Measurements from ENCODE around the gene SYNM.
A peak's percentile ranks its signal among the peaks of the same experiment; 100 is the strongest.
"Not testable (repeated sequence)": the region's sequence is repeated elsewhere in the genome, so short reads cannot be mapped to it uniquely, and the experiment has no call there.

SYNM gene

GRCh38 chr15:99104788-99105513 is at the start of gene SYNM:
Gene SYNM, plus strand, starts transcription at chr15:99105080. Its CDS starts 120 bp downstream, at chr15:99105200.
- FAIRE-seq: no peak

DNA sequence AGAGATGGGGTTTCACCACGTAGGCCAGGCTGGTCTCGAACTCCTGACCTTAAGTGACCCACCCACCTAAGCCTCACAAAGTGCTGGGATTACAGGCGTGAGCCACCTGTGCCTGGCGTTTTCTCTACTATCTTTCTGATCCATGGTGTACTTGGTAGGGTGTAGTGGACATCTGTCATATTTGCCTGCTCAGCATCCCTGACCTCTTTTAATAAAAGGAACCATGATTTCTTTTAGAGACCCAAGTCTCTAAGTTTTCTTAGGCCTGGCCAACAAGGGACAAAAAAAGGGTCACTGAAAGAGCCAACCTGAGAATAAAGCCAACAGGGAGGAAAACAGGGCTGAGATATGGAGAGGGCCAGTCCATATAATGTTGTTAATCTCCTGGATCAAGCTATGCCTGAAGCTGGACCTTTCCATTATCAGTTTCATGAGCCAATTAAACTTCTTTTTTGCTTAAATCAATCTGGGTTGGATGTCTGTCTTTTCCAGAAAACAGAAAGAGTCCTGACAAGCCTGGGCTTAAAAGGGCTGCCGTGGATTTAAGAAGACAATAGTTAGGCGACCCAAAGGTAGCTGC is 49.2 kb upstream of the SYNM start:
- no peak for DNase-seq (ENCODE audit: low spot score)
- FAIRE-seq: no peak

More at GRCh38 chr15:99104788-99105513, at the start of gene SYNM:
- DNase-seq (ENCODE audit: low spot score): peak; percentile 68

DNA sequence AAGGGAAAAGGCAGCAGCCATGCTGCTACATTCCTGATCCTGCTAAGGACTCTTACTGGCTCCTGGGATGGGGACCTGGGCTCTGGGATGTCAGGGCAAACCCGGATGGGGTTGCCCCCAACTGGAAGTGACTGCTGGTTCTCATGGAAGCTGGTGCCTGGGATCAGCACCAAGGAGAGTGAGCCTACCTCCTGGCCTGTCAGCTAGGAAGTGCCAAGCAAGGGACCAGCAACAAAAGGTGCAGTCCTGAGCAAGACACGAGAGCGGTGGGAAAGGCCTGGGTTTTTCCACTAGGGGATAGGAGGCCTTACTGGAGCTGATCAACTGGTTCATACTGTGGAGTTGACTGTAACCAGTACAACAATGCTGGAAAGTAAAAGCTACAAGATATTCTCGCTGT is 47.9 kb upstream of the SYNM start:
- no peak for FAIRE-seq
- DNase-seq (ENCODE audit: low spot score): no peak

- DNase-seq (ENCODE audit: low spot score) (no peak), FAIRE-seq (no peak)
Measured at GRCh38 chr15:99057697-99058420, 47.0 kb upstream of the SYNM start.

GRCh38 chr15:99058421-99058870 is 46.4 kb upstream of the SYNM start:
- no peak for DNase-seq (ENCODE audit: low spot score)
- FAIRE-seq: no peak

GRCh38 chr15:99059010-99059981 is 45.6 kb upstream of the SYNM start:
- peak; percentile 63 for DNase-seq (ENCODE audit: low spot score)
- FAIRE-seq: no peak

DNA sequence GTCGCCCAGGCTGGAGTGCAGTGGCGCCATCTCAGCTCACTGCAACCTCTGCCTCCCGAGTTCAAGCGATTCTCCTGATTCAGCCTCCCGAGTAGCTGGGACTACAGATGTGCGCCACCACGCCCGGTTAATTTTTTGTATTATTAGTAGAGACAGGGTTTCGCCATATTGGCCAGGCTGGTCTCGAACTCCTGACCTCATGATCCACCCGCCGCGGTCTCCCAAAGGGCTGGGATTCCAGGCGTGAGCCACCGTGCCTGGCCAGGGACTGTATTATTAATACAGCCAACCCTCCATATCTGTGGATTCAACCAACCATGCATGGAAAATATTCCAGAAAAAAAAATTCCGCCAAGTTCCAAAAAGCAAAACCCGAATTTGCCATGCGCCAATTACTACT is 44.7 kb upstream of the SYNM start:
- DNase-seq (ENCODE audit: low spot score); FAIRE-seq: not testable (repeated sequence)

DNA sequence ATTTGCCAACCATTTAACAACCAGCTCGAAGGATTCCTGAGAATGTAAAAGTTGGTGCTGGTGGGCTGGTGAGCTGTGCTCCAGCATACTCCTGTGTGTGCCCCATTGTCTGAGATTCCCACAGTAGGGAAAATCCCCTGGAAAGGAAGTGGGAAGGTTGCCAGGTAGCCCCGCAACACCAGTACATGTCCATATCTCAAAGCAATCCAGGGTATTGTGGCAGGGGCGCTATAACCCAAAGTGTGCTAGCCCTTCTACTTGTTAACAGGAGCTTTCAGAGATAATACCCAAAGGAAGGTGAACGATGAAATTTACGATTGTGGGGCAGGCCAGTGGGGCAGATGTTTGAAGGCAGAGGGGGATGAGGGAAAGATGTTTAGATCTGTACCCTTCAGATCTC is 42.7 kb upstream of the SYNM start:
- FAIRE-seq (no peak), DNase-seq (ENCODE audit: low spot score) (no peak)

DNA sequence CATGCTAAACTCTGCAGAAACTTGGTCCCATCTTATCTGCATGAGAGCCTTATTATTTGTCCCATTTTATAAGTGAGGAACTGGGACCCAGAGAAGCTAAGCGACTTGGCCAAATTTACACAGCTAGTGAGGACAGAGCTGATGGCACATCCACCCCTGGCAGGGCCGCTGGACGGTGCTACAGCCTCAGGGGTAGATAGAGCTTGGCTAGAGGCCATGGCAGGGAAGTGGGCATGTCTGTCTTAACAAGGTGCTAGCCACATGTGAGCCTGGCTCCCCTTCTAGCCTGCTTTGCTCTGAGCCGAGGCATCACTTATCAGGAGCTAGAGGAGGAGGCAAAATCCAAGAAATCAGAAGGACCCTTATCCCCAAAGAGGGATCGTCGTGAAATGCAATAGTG is 36.7 kb upstream of the SYNM start:
- DNase-seq (ENCODE audit: low spot score) (no peak), FAIRE-seq (no peak)

DNA sequence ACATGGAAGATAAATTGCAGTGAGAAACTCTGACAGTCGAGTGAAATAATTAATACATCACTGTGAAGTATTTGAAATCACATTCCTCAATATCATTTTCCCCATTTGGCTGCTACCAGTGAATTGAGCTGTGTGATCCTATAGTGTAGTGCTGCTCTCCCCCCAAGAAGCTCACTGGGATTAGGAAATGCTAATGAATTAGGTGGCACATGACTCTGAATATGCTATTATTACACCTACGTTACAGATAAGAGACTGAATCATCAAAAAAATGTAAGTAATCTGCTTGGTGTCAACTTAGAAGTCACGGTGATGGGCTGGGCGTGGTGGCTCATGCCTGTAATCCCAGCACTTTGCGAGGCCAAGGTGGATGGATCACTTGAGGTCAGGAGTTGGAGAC is 34.7 kb upstream of the SYNM start:
- no peak for DNase-seq (ENCODE audit: low spot score)
- FAIRE-seq: no peak

- FAIRE-seq: no peak
- no peak for DNase-seq (ENCODE audit: low spot score)
Measured at GRCh38 chr15:99071091-99071680, 33.7 kb upstream of the SYNM start.

- DNase-seq (ENCODE audit: low spot score) (no peak), FAIRE-seq (no peak)
Measured at GRCh38 chr15:99073008-99073717, 31.7 kb upstream of the SYNM start.

- FAIRE-seq (no peak), DNase-seq (ENCODE audit: low spot score) (no peak)
Measured at GRCh38 chr15:99074446-99074845, 30.4 kb upstream of the SYNM start.

GRCh38 chr15:99075059-99075652 is 29.7 kb upstream of the SYNM start:
- not testable (repeated sequence) for FAIRE-seq; DNase-seq (ENCODE audit: low spot score)

DNA sequence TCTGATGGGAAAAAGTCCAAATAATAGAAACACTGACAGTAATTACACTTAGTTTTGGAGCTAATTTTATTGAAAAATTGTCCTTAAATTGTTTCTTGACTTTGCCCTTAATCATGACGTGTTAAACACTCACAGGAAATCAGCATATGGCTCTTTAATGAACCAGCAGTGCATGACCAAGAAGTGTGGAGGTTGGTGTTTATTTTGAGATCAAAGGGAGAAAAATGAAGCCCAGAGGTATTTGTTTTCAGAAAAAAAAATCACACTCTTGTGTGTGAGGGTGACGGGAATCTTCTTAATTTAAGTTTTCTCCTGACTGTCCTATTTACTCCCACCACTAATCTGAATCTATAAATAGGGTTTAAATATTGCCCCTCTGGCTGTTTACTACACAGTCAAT is 28.8 kb upstream of the SYNM start:
- no peak for DNase-seq (ENCODE audit: low spot score)
- FAIRE-seq: no peak

GRCh38 chr15:99076555-99077308 is 28.1 kb upstream of the SYNM start:
- DNase-seq (ENCODE audit: low spot score) (peak; percentile 66), FAIRE-seq (peak; percentile 73)

DNA sequence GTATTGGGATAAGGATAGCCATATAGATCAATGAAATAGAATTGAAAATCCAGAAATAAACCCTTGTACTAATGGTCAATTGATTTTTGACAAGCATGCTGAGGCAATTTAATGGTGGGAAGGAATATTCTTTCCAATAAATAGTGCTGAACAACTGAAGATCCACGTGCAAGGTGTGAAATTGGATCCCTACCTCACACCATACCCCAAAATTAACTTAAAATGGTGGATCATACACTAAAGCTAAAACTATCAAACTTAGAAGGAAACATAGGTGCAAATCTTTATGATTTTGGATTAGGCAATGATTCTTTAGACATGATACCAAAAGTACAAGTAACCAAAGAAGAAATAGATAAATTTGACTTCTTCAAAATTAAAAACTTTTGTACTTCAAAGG is 22.1 kb upstream of the SYNM start:
- no peak for DNase-seq (ENCODE audit: low spot score)
- FAIRE-seq: no peak

- DNase-seq (ENCODE audit: low spot score): no peak
- FAIRE-seq: no peak
Measured at GRCh38 chr15:99084965-99085364, 19.9 kb upstream of the SYNM start.
